GM18951 (cell line): ENCODE data around the gene C1orf226.

Source experiments
- POLR2A ChIP-seq: IDR thresholded peaks from 4 replicates; pipeline ENCODE4 v1.6.1; 2011; ENCODE audit warnings: mild to moderate bottlenecking; ENCODE audit not compliant: insufficient read length, insufficient read depth; ENCODE audit errors: extremely low read depth
- in situ Hi-C: fragments of 300-500 bp; cut with MboI; formaldehyde crosslinking; loops from one replicate; pipeline ENCODE4 v1.12.0; 2022; ENCODE audit warnings: low sequenced_read_pairs, mixed read lengths, inconsistent platforms; ENCODE audit not compliant: unreplicated experiment

Gene C1orf226

GRCh38 chr1:162383091-162383490 lies 1.6 kb downstream of the C1orf226 start:
- in situ Hi-C loops = no loop called here
- TF ChIP-seq POLR2A = no peak

GRCh38 chr1:162383516-162383915 lies 2.0 kb downstream of the C1orf226 start:
- no peak for TF ChIP-seq POLR2A
- in situ Hi-C loops = no loop called here

- TF ChIP-seq POLR2A = no peak
- in situ Hi-C loops = no loop called here
These were observed 2.6 kb downstream of the C1orf226 start for GRCh38 chr1:162384116-162384515.

GRCh38 chr1:162384601-162385279 lies 3.2 kb downstream of the C1orf226 start:
- no peak for TF ChIP-seq POLR2A
- in situ Hi-C loops = no loop called here

GRCh38 chr1:162385280-162385623 lies 3.7 kb downstream of the C1orf226 start:
- in situ Hi-C loops = no loop called here
- no peak for TF ChIP-seq POLR2A

- no peak for TF ChIP-seq POLR2A
- in situ Hi-C loops = no loop called here
These were observed 4.2 kb downstream of the C1orf226 start for GRCh38 chr1:162385702-162386101.

GRCh38 chr1:162386292-162387225 lies 5.0 kb downstream of the C1orf226 start:
- TF ChIP-seq POLR2A = no peak
- in situ Hi-C loops = no loop called here

GRCh38 chr1:162387226-162388082 lies 5.9 kb downstream of the C1orf226 start:
- in situ Hi-C loops = no loop called here

GRCh38 chr1:162388083-162388594 lies 6.6 kb downstream of the C1orf226 start:
- in situ Hi-C loops = no loop called here
- TF ChIP-seq POLR2A = no peak

More at GRCh38 chr1:162387226-162388082, 5.9 kb downstream of the C1orf226 start:
- TF ChIP-seq POLR2A = no peak

GRCh38 chr1:162388615-162389014 lies 7.1 kb downstream of the C1orf226 start:
- no peak for TF ChIP-seq POLR2A
- in situ Hi-C loops = no loop called here

GRCh38 chr1:162389021-162389818 lies 7.7 kb downstream of the C1orf226 start:
- in situ Hi-C loops = no loop called here
- no peak for TF ChIP-seq POLR2A

- TF ChIP-seq POLR2A = no peak
- in situ Hi-C loops = no loop called here
These were observed 8.4 kb downstream of the C1orf226 start for GRCh38 chr1:162389971-162390370.
